GM03348 (cell line): Measurements from ENCODE around the gene CNTFR.

Source experiments
- DNase-seq: peaks from one replicate; pipeline ENCODE4 v3.0.0; 2012; ENCODE audit warnings: low spot score

Gene CNTFR

DNA sequence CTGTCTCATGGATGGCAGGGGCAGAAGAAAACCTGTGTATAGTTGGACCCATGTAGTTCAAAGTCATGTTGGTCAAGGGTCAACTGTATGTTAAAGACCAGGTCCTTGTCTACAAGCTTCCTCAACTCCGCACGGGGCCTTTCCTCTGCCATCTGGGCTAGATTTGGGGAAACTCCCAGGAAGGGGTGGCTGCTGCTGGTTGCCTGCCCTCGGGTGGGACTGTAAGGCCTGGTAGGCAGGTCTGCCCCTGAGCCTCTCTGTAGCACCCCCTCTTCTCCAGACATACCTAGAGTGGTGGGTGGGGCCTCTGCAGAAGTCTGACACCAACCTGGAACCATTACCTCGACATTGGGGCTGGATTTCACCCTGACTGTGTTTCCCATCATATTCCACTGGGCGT, 82.0 kb downstream of the CNTFR start:
- no peak for DNase-seq

GRCh38 chr9:34506623-34507022, 82.9 kb downstream of the CNTFR start:
- no peak for DNase-seq

DNA sequence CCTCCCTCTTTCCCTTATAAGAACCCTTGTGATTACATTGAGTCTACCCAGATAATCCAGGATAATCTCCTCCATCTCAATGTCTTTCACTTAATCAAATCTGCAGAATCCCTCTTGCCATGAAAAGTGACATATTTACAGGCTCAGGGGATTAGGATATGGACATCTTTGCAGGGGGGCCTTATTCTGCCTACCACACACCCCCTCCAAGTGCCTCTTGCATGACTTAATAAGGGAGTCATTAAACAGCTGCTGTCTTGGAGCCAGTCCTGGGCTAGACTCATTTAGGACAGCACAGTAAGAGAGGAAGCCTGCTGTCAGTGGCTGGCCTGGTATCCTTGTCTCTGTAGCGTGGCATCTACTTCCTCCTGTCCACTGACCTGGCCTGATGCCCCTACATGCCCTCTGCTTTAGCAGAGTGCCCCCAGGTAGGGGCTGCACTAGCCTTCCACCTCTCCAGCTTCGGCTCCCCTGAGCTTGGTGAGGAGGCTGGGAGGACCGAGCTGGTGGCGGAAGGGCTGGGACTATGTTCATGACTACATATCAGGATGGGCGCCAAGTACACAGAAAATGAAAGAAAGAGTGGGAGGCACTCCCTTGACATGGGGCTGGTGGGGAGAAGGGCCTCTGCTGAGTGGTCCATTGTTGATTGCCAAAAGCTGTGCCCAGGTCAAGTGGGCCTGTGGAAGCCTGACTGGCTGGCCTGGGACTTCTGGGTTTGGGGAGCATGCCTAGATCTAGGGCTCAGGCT, 84.0 kb downstream of the CNTFR start:
- DNase-seq, result no peak

- no peak for DNase-seq
Measured at GRCh38 chr9:34503406-34503805, 86.1 kb downstream of the CNTFR start.

GRCh38 chr9:34502891-34503290, 86.6 kb downstream of the CNTFR start:
- DNase-seq, result no peak

- DNase-seq, result no peak
Measured at GRCh38 chr9:34502471-34502870, 87.1 kb downstream of the CNTFR start.

GRCh38 chr9:34501889-34502425, 87.6 kb downstream of the CNTFR start:
- peak; percentile 77 for DNase-seq
